Gastroesophageal sphincter (tissue), 4 donors: ENCODE measurements around the gene GP9. TPM values are rescaled to one million over a fixed set of nuclear protein-coding genes. Genes with fewer than 3 reads are reported as not detected.
A peak's percentile ranks its signal among the peaks of the same experiment; 100 is the strongest.

ENCODE experiments used
- ATAC-seq: fragments of 150-250 bp; one replicate; pipeline ENCODE4 v1.9.1; 2016; ENCODE audit warnings: mild to moderate bottlenecking, moderate library complexity
- H3K27ac ChIP-seq, 4 donors: fragments of 200-600 bp; sonication (generic) in 3 of 4; 1 replicate in 3 of 4; 2 replicates in 1 of 4; pipeline ENCODE4 v1.5.1; 2016 to 2019
- H3K27me3 ChIP-seq: fragments of 200-600 bp; sonication (generic); one replicate; pipeline ENCODE4 v1.5.1; 2019
- H3K36me3 ChIP-seq, 2 donors: fragments of 200-600 bp; sonication (generic); one replicate each; pipeline ENCODE4 v1.5.1; 2019; ENCODE audit warnings: control low read depth in 1 of 2
- H3K4me1 ChIP-seq, 3 donors: fragments of 200-600 bp; sonication (generic); 1 replicate in 2 of 3; 2 replicates in 1 of 3; pipeline ENCODE4 v1.5.1; 2016 to 2019; ENCODE audit warnings: control low read depth in 2 of 3
- H3K4me3 ChIP-seq, 2 donors: fragments of 200-600 bp; sonication (generic); one replicate each; pipeline ENCODE4 v1.5.1; 2019; ENCODE audit warnings: mild to moderate bottlenecking in 1 of 2, moderate library complexity in 1 of 2
- H3K9me3 ChIP-seq, 3 donors: fragments of 200-600 bp; sonication (generic); one replicate each; pipeline ENCODE4 v1.5.1; 2017 to 2019; ENCODE audit warnings: control low read depth in 2 of 3
- CTCF ChIP-seq, 4 experiments: fragments of 200-600 bp in 2 of 4; fragments of 450-650 bp in 2 of 4; sonication (generic) in 1 of 4; IDR thresholded peaks; one replicate each; pipeline ENCODE4 v1.5.1; 2017 to 2019; ENCODE audit warnings: antibody characterized with exemption in 4 of 4, mild to moderate bottlenecking in 2 of 4, moderate library complexity in 2 of 4
- EP300 ChIP-seq: sonication (generic); formaldehyde crosslinking; IDR thresholded peaks from one replicate; pipeline ENCODE4 v1.6.1; 2017; ENCODE audit warnings: antibody characterized with exemption, mild to moderate bottlenecking
- POLR2A ChIP-seq, 2 donors: fragments of 450-650 bp; IDR thresholded peaks; one replicate each; pipeline ENCODE4 v1.6.1; 2017; ENCODE audit warnings: antibody characterized with exemption in 2 of 2, mild to moderate bottlenecking in 2 of 2, moderate library complexity in 1 of 2
- POLR2AphosphoS5 ChIP-seq: sonication (generic); formaldehyde crosslinking; IDR thresholded peaks from one replicate; pipeline ENCODE4 v1.6.1; 2017; ENCODE audit warnings: antibody characterized with exemption
- WGBS, 2 donors: methylation state at CpG; one replicate each; pipeline ENCODE4 v1.1.5; 2018; ENCODE audit warnings: low coverage in 1 of 2; 5-methylcytosine and 5-hydroxymethylcytosine counted together
- total RNA-seq, 4 donors: library from RNA; depleted of rRNA; stranded (reverse); fragments of >200 nt; gene quantifications; one replicate each; pipeline ENCODE4 v1.1.0, GENCODE V29; 2016

Gene GP9
- total RNA-seq, 4 donors from 2014 or later: not detected

GRCh38 chr3:129018271-129018670 lies 42.3 kb upstream of the GP9 start:
- H3K4me3 ChIP-seq: no peak overlapping the region
- 56 to 70% methylated on average over 2 of the region's 2 CpGs for WGBS, 2 donors
- peaks cover 0 to 63% (median 6%) of the 10 kb centered on the region in 3 donors for H3K4me1 ChIP-seq
- no peaks in the 10 kb centered on the region for H3K9me3 ChIP-seq
- TF ChIP-seq CTCF (IDR thresholded peaks at IDR 0.05) (no peak), EP300 (no peak)
- no peaks in the 10 kb centered on the region for H3K27me3 ChIP-seq
- H3K36me3 ChIP-seq: no peaks in the 10 kb centered on the region
- H3K27ac ChIP-seq: peak overlapping the region in 2 of 4 donors; percentile 73 to 76
- no peak for ATAC-seq

DNA sequence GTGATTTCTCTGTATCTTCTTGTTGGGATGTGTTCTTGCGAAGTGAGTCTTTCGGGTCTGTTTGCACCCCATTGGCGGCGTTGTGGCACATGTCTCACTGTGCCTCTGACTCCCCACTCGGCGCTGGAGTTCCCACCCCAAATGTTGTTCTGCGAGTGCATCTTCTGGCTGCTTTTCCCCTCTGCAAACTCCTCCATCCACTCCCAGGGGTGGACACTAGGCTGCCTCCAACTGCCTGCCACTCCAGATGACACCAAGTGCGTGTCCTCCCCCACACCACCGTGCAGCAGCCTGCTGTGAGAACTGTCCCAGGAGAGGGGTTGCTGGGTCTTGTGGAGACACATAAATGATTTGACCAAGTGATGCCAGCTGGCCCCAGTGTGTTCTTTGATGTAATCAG lies 41.8 kb upstream of the GP9 start:
- H3K27me3 ChIP-seq: no peaks in the 10 kb centered on the region
- no peak for TF ChIP-seq POLR2AphosphoS5
- no peak for TF ChIP-seq POLR2A (IDR thresholded peaks at IDR 0.05)
- TF ChIP-seq EP300: no peak
- peaks cover 0 to 65% (median 6%) of the 10 kb centered on the region in 3 donors for H3K4me1 ChIP-seq
- 85 to 86% methylated on average over 8 of the region's 9 CpGs for WGBS, 2 donors
- no peaks in the 10 kb centered on the region for H3K36me3 ChIP-seq
- H3K9me3 ChIP-seq: no peaks in the 10 kb centered on the region
- H3K27ac ChIP-seq: no peak overlapping the region
- no peak overlapping the region for H3K4me3 ChIP-seq
- ATAC-seq: no peak

GRCh38 chr3:129019266-129019665 lies 41.3 kb upstream of the GP9 start:
- Histone ChIP-seq H3K27ac (no peak overlapping the region), H3K27me3 (no peaks in the 10 kb centered on the region), H3K4me3 (no peak overlapping the region), H3K36me3 (no peaks in the 10 kb centered on the region), H3K9me3 (no peaks in the 10 kb centered on the region), H3K4me1 (peaks cover 0 to 65% (median 6%) of the 10 kb centered on the region in 3 donors)
- no peak for ATAC-seq
- TF ChIP-seq CTCF (IDR thresholded peaks at IDR 0.05) (no peak), POLR2A (IDR thresholded peaks at IDR 0.05) (no peak), EP300 (no peak), POLR2AphosphoS5 (no peak)
- WGBS, 2 donors: 91 to 97% methylated on average over 2 to 3 of the region's 3 CpGs

- TF ChIP-seq CTCF (IDR thresholded peaks at IDR 0.05) (no peak), POLR2A (IDR thresholded peaks at IDR 0.05) (no peak), POLR2AphosphoS5 (no peak), EP300 (no peak)
- 100% methylated on average over 1 of the region's 5 CpGs for WGBS, 2 donors
- H3K9me3 ChIP-seq: no peaks in the 10 kb centered on the region
Observed at GRCh38 chr3:129020691-129021090, 39.9 kb upstream of the GP9 start.

GRCh38 chr3:129021140-129021551 lies 39.4 kb upstream of the GP9 start:
- 37 to 78% methylated on average over 4 of the region's 6 CpGs for WGBS, 2 donors
- H3K4me3 ChIP-seq: no peak overlapping the region
- peak overlapping the region in 1 of 4 donors; percentile 21 for H3K27ac ChIP-seq
- TF ChIP-seq CTCF (IDR thresholded peaks at IDR 0.05): no peak
- no peak for TF ChIP-seq EP300
- TF ChIP-seq POLR2A (IDR thresholded peaks at IDR 0.05): no peak
- TF ChIP-seq POLR2AphosphoS5: peak; percentile 22
- peaks cover 0 to 67% (median 13%) of the 10 kb centered on the region in 3 donors for H3K4me1 ChIP-seq
- H3K36me3 ChIP-seq: no peaks in the 10 kb centered on the region
- H3K9me3 ChIP-seq: no peaks in the 10 kb centered on the region
- H3K27me3 ChIP-seq: no peaks in the 10 kb centered on the region
- ATAC-seq: no peak

More at GRCh38 chr3:129020691-129021090, 39.9 kb upstream of the GP9 start:
- no peak for ATAC-seq
- H3K27ac ChIP-seq: peak overlapping the region in 1 of 4 donors; percentile 21
- no peaks in the 10 kb centered on the region for H3K36me3 ChIP-seq
- no peaks in the 10 kb centered on the region for H3K27me3 ChIP-seq
- H3K4me1 ChIP-seq: peaks cover 0 to 66% (median 12%) of the 10 kb centered on the region in 3 donors
- no peak overlapping the region for H3K4me3 ChIP-seq
